Measurements from ENCODE around the gene NLGN1.

NLGN1 gene

GRCh38 chr3:173396191-173397041, 1.1 kb upstream of the NLGN1 start:
- WGBS, 2 experiments = 0% methylated on average over 17 to 26 of the region's 29 CpGs
- H3K27ac ChIP-seq (ENCODE audit: insufficient read depth, low read depth, low read length, poor library complexity, severe bottlenecking) = no peak overlapping the region

GRCh38 chr3:173398111-173398479, 551 bp downstream of the NLGN1 start:
- WGBS, 2 experiments = 0 to 3% methylated on average over 10 to 15 of the region's 15 CpGs
- Histone ChIP-seq H3K36me3 (ENCODE audit: control insufficient read depth, insufficient read depth, low read length) (no peaks in the 10 kb centered on the region), H3K9me3 (ENCODE audit: control insufficient read depth, low read length) (no peaks in the 10 kb centered on the region), H3K4me3 (ENCODE audit: insufficient read depth, low read depth, low read length) (peak overlapping the region; percentile 62), H3K27ac (ENCODE audit: insufficient read depth, low read depth, low read length, poor library complexity, severe bottlenecking) (peak overlapping the region; percentile 81), H3K4me1 (ENCODE audit: control insufficient read depth, insufficient read depth, low read length) (peaks cover 3% of the 10 kb centered on the region), H3K27me3 (ENCODE audit: control insufficient read depth, insufficient read depth, low read length, poor library complexity, severe bottlenecking) (peaks cover 38% of the 10 kb centered on the region)

More at GRCh38 chr3:173396191-173397041, 1.1 kb upstream of the NLGN1 start:
- Histone ChIP-seq H3K4me3 (ENCODE audit: insufficient read depth, low read depth, low read length) (peak overlapping the region; percentile 62), H3K9me3 (ENCODE audit: control insufficient read depth, low read length) (no peaks in the 10 kb centered on the region), H3K4me1 (ENCODE audit: control insufficient read depth, insufficient read depth, low read length) (peaks cover 3% of the 10 kb centered on the region), H3K36me3 (ENCODE audit: control insufficient read depth, insufficient read depth, low read length) (no peaks in the 10 kb centered on the region), H3K27me3 (ENCODE audit: control insufficient read depth, insufficient read depth, low read length, poor library complexity, severe bottlenecking) (peaks cover 38% of the 10 kb centered on the region)

- Histone ChIP-seq H3K4me3 (ENCODE audit: insufficient read depth, low read depth, low read length) (peak overlapping the region; percentile 62), H3K27ac (ENCODE audit: insufficient read depth, low read depth, low read length, poor library complexity, severe bottlenecking) (no peak overlapping the region), H3K36me3 (ENCODE audit: control insufficient read depth, insufficient read depth, low read length) (no peaks in the 10 kb centered on the region), H3K9me3 (ENCODE audit: control insufficient read depth, low read length) (no peaks in the 10 kb centered on the region), H3K27me3 (ENCODE audit: control insufficient read depth, insufficient read depth, low read length, poor library complexity, severe bottlenecking) (peaks cover 31% of the 10 kb centered on the region), H3K4me1 (ENCODE audit: control insufficient read depth, insufficient read depth, low read length) (peaks cover 3% of the 10 kb centered on the region)
- WGBS, 2 experiments = no CpG with 5 or more reads among the region's 1 CpG
Observed at GRCh38 chr3:173399044-173399443, 1.5 kb downstream of the NLGN1 start.

- 83 to 89% methylated on average over 1 to 2 of the region's 3 CpGs for WGBS, 2 experiments
- Histone ChIP-seq H3K27me3 (ENCODE audit: control insufficient read depth, insufficient read depth, low read length, poor library complexity, severe bottlenecking) (peaks cover 11% of the 10 kb centered on the region), H3K27ac (ENCODE audit: insufficient read depth, low read depth, low read length, poor library complexity, severe bottlenecking) (no peak overlapping the region), H3K4me1 (ENCODE audit: control insufficient read depth, insufficient read depth, low read length) (no peaks in the 10 kb centered on the region), H3K36me3 (ENCODE audit: control insufficient read depth, insufficient read depth, low read length) (no peaks in the 10 kb centered on the region), H3K4me3 (ENCODE audit: insufficient read depth, low read depth, low read length) (no peak overlapping the region), H3K9me3 (ENCODE audit: control insufficient read depth, low read length) (no peaks in the 10 kb centered on the region)
Observed at GRCh38 chr3:173401369-173401768, 3.8 kb downstream of the NLGN1 start.

GRCh38 chr3:173402656-173403055, 5.1 kb downstream of the NLGN1 start:
- WGBS, 2 experiments = 96 to 100% methylated on average over 2 of the region's 2 CpGs
- Histone ChIP-seq H3K4me3 (ENCODE audit: insufficient read depth, low read depth, low read length) (no peak overlapping the region), H3K36me3 (ENCODE audit: control insufficient read depth, insufficient read depth, low read length) (no peaks in the 10 kb centered on the region), H3K27ac (ENCODE audit: insufficient read depth, low read depth, low read length, poor library complexity, severe bottlenecking) (no peak overlapping the region), H3K27me3 (ENCODE audit: control insufficient read depth, insufficient read depth, low read length, poor library complexity, severe bottlenecking) (no peaks in the 10 kb centered on the region), H3K9me3 (ENCODE audit: control insufficient read depth, low read length) (no peaks in the 10 kb centered on the region), H3K4me1 (ENCODE audit: control insufficient read depth, insufficient read depth, low read length) (no peaks in the 10 kb centered on the region)

GRCh38 chr3:173403376-173403775, 5.8 kb downstream of the NLGN1 start:
- Histone ChIP-seq H3K9me3 (ENCODE audit: control insufficient read depth, low read length) (no peaks in the 10 kb centered on the region), H3K4me1 (ENCODE audit: control insufficient read depth, insufficient read depth, low read length) (no peaks in the 10 kb centered on the region), H3K36me3 (ENCODE audit: control insufficient read depth, insufficient read depth, low read length) (no peaks in the 10 kb centered on the region), H3K27ac (ENCODE audit: insufficient read depth, low read depth, low read length, poor library complexity, severe bottlenecking) (no peak overlapping the region), H3K27me3 (ENCODE audit: control insufficient read depth, insufficient read depth, low read length, poor library complexity, severe bottlenecking) (no peaks in the 10 kb centered on the region), H3K4me3 (ENCODE audit: insufficient read depth, low read depth, low read length) (no peak overlapping the region)
- 89 to 93% methylated on average over 1 of the region's 1 CpG for WGBS, 2 experiments

- Histone ChIP-seq H3K27me3 (ENCODE audit: control insufficient read depth, insufficient read depth, low read length, poor library complexity, severe bottlenecking) (no peaks in the 10 kb centered on the region), H3K9me3 (ENCODE audit: control insufficient read depth, low read length) (no peaks in the 10 kb centered on the region), H3K27ac (ENCODE audit: insufficient read depth, low read depth, low read length, poor library complexity, severe bottlenecking) (no peak overlapping the region), H3K36me3 (ENCODE audit: control insufficient read depth, insufficient read depth, low read length) (no peaks in the 10 kb centered on the region), H3K4me1 (ENCODE audit: control insufficient read depth, insufficient read depth, low read length) (no peaks in the 10 kb centered on the region), H3K4me3 (ENCODE audit: insufficient read depth, low read depth, low read length) (no peak overlapping the region)
- WGBS, 2 experiments = 95 to 100% methylated on average over 1 of the region's 1 CpG
Observed at GRCh38 chr3:173404156-173404555, 6.6 kb downstream of the NLGN1 start.

GRCh38 chr3:173410436-173410835, 12.9 kb downstream of the NLGN1 start:
- H3K36me3 ChIP-seq (ENCODE audit: control insufficient read depth, insufficient read depth, low read length) = no peaks in the 10 kb centered on the region
- no peak overlapping the region for H3K27ac ChIP-seq (ENCODE audit: insufficient read depth, low read depth, low read length, poor library complexity, severe bottlenecking)
- no peaks in the 10 kb centered on the region for H3K27me3 ChIP-seq (ENCODE audit: control insufficient read depth, insufficient read depth, low read length, poor library complexity, severe bottlenecking)
- no peak overlapping the region for H3K4me3 ChIP-seq (ENCODE audit: insufficient read depth, low read depth, low read length)
- no peaks in the 10 kb centered on the region for H3K4me1 ChIP-seq (ENCODE audit: control insufficient read depth, insufficient read depth, low read length)
- H3K9me3 ChIP-seq (ENCODE audit: control insufficient read depth, low read length) = no peaks in the 10 kb centered on the region

- Histone ChIP-seq H3K4me1 (ENCODE audit: control insufficient read depth, insufficient read depth, low read length) (no peaks in the 10 kb centered on the region), H3K27me3 (ENCODE audit: control insufficient read depth, insufficient read depth, low read length, poor library complexity, severe bottlenecking) (no peaks in the 10 kb centered on the region), H3K4me3 (ENCODE audit: insufficient read depth, low read depth, low read length) (no peak overlapping the region), H3K9me3 (ENCODE audit: control insufficient read depth, low read length) (no peaks in the 10 kb centered on the region), H3K36me3 (ENCODE audit: control insufficient read depth, insufficient read depth, low read length) (no peaks in the 10 kb centered on the region), H3K27ac (ENCODE audit: insufficient read depth, low read depth, low read length, poor library complexity, severe bottlenecking) (no peak overlapping the region)
- WGBS, 2 experiments = 68 to 76% methylated on average over 1 of the region's 1 CpG
Observed at GRCh38 chr3:173410849-173411248, 13.3 kb downstream of the NLGN1 start.

- H3K27ac ChIP-seq (ENCODE audit: insufficient read depth, low read depth, low read length, poor library complexity, severe bottlenecking) = no peak overlapping the region
- no peaks in the 10 kb centered on the region for H3K36me3 ChIP-seq (ENCODE audit: control insufficient read depth, insufficient read depth, low read length)
- WGBS, 2 experiments = 86 to 90% methylated on average over 3 of the region's 5 CpGs
- H3K9me3 ChIP-seq (ENCODE audit: control insufficient read depth, low read length) = no peaks in the 10 kb centered on the region
- no peaks in the 10 kb centered on the region for H3K27me3 ChIP-seq (ENCODE audit: control insufficient read depth, insufficient read depth, low read length, poor library complexity, severe bottlenecking)
- H3K4me3 ChIP-seq (ENCODE audit: insufficient read depth, low read depth, low read length) = no peak overlapping the region
- no peaks in the 10 kb centered on the region for H3K4me1 ChIP-seq (ENCODE audit: control insufficient read depth, insufficient read depth, low read length)
Observed at GRCh38 chr3:173411375-173411973, 13.9 kb downstream of the NLGN1 start.
